ENCODE measurements around the gene LHPP. TPM values are rescaled to one million over a fixed set of nuclear protein-coding genes. Genes with fewer than 3 reads are reported as not detected.

The LHPP gene
- total RNA-seq, 1 experiment from 2014 or later, result 6.6 TPM

- H3K36me3 ChIP-seq (ENCODE audit: low read depth, low read length), result no peaks in the 10 kb centered on the region
- H3K9ac ChIP-seq (ENCODE audit: low read length), result no peak overlapping the region
- H3K79me2 ChIP-seq (ENCODE audit: low read length), result no peaks in the 10 kb centered on the region
- CTCF ChIA-PET, result no interaction called here
- H3K4me2 ChIP-seq (ENCODE audit: low read length), result no peak overlapping the region
- POLR2A ChIA-PET (ENCODE audit: unreplicated experiment), result no interaction called here
- TF ChIP-seq EZH2phosphoT487 (IDR thresholded peaks at IDR 0.05; ENCODE audit: borderline replicate concordance, low read length) (no peak), CTCF (conservative IDR thresholded peaks at IDR 0.05; ENCODE audit: low read depth, low read length) (no peak), EZH2 (IDR thresholded peaks at IDR 0.05; ENCODE audit: low read length, unreplicated experiment) (no peak)
- DNase-seq (no peak), ATAC-seq (no peak)
- H3K27me3 ChIP-seq (ENCODE audit: low read length), result no peaks in the 10 kb centered on the region
- BruUV-seq (replicated peaks), result no TSS peak
- no peaks in the 10 kb centered on the region; the same call in 1 of the 2 replicates for H3K4me1 ChIP-seq (ENCODE audit: insufficient read depth, low read length)
- intact Hi-C loops (cut with micrococcal nuclease), result no loop called here
- no peaks in the 10 kb centered on the region for H3K9me2 ChIP-seq (replicated peaks; ENCODE audit: low read length)
- no peak overlapping the region for H2AFZ ChIP-seq (ENCODE audit: low read length)
- H4K20me1 ChIP-seq (ENCODE audit: low read length), result no peaks in the 10 kb centered on the region
- H3K4me3 ChIP-seq (ENCODE audit: low read length), result no peak overlapping the region
- H3F3A ChIP-seq (ENCODE audit: low read length, unreplicated experiment), result no peaks in the 10 kb centered on the region
- no peak overlapping the region for H3K27ac ChIP-seq (ENCODE audit: low read length)
- H3K9me3 ChIP-seq (ENCODE audit: low read length), result no peaks in the 10 kb centered on the region
Measured at GRCh38 chr10:124632566-124632965, 170.9 kb downstream of the LHPP start.

GRCh38 chr10:124636271-124636995 is 174.8 kb downstream of the LHPP start:
- no peaks in the 10 kb centered on the region for H3K4me1 ChIP-seq (ENCODE audit: insufficient read depth, low read length)
- no peaks in the 10 kb centered on the region for H3K9me3 ChIP-seq (ENCODE audit: low read length)
- no peaks in the 10 kb centered on the region for H3K79me2 ChIP-seq (ENCODE audit: low read length)
- H3K4me3 ChIP-seq (ENCODE audit: low read length), result no peak overlapping the region
- POLR2A ChIA-PET (ENCODE audit: unreplicated experiment), result no interaction called here
- no peak for ATAC-seq
- H2AFZ ChIP-seq (ENCODE audit: low read length), result no peak overlapping the region
- DNase-seq, result no peak
- intact Hi-C loops (cut with micrococcal nuclease), result no loop called here
- no peak overlapping the region for H3K27ac ChIP-seq (ENCODE audit: low read length)
- H3K4me2 ChIP-seq (ENCODE audit: low read length), result no peak overlapping the region
- no peaks in the 10 kb centered on the region for H3K27me3 ChIP-seq (ENCODE audit: low read length)
- no peak overlapping the region for H3K9ac ChIP-seq (ENCODE audit: low read length)
- BruUV-seq (replicated peaks), result no TSS peak
- no peaks in the 10 kb centered on the region for H3K9me2 ChIP-seq (replicated peaks; ENCODE audit: low read length)
- H4K20me1 ChIP-seq (ENCODE audit: low read length), result no peaks in the 10 kb centered on the region
- CTCF ChIA-PET, result no interaction called here
- no peaks in the 10 kb centered on the region for H3F3A ChIP-seq (ENCODE audit: low read length, unreplicated experiment)
- no peak for TF ChIP-seq EZH2phosphoT487 (IDR thresholded peaks at IDR 0.05; ENCODE audit: borderline replicate concordance, low read length)
- TF ChIP-seq CTCF (conservative IDR thresholded peaks at IDR 0.05; ENCODE audit: low read depth, low read length), result no peak
- no peak for TF ChIP-seq EZH2 (IDR thresholded peaks at IDR 0.05; ENCODE audit: low read length, unreplicated experiment)
- H3K36me3 ChIP-seq (ENCODE audit: low read depth, low read length), result no peaks in the 10 kb centered on the region

- ChIA-PET CTCF (no interaction called here), POLR2A (ENCODE audit: unreplicated experiment) (no interaction called here)
- Histone ChIP-seq H3K4me3 (ENCODE audit: low read length) (no peak overlapping the region), H3K79me2 (ENCODE audit: low read length) (no peaks in the 10 kb centered on the region), H3K9me3 (ENCODE audit: low read length) (no peaks in the 10 kb centered on the region), H3F3A (ENCODE audit: low read length, unreplicated experiment) (no peaks in the 10 kb centered on the region), H3K27me3 (ENCODE audit: low read length) (no peaks in the 10 kb centered on the region), H3K36me3 (ENCODE audit: low read depth, low read length) (no peaks in the 10 kb centered on the region), H3K4me2 (ENCODE audit: low read length) (no peak overlapping the region), H3K4me1 (ENCODE audit: insufficient read depth, low read length) (no peaks in the 10 kb centered on the region), H3K9ac (ENCODE audit: low read length) (no peak overlapping the region), H3K9me2 (replicated peaks; ENCODE audit: low read length) (no peaks in the 10 kb centered on the region), H4K20me1 (ENCODE audit: low read length) (no peaks in the 10 kb centered on the region), H2AFZ (ENCODE audit: low read length) (no peak overlapping the region), H3K27ac (ENCODE audit: low read length) (no peak overlapping the region)
- TF ChIP-seq EZH2 (IDR thresholded peaks at IDR 0.05; ENCODE audit: low read length, unreplicated experiment), result no peak
- no peak for TF ChIP-seq CTCF (conservative IDR thresholded peaks at IDR 0.05; ENCODE audit: low read depth, low read length)
- no peak for TF ChIP-seq EZH2phosphoT487 (IDR thresholded peaks at IDR 0.05; ENCODE audit: borderline replicate concordance, low read length)
- ATAC-seq (no peak), DNase-seq (no peak)
- no TSS peak for BruUV-seq (replicated peaks)
- intact Hi-C loops (cut with micrococcal nuclease), result no loop called here
Measured at GRCh38 chr10:124637091-124637700, 175.6 kb downstream of the LHPP start.
